ENCODE measurements around the gene FAM107B. TPM values are rescaled to one million over a fixed set of nuclear protein-coding genes. Genes with fewer than 3 reads are reported as not detected.
"Not testable (repeated sequence)": the region's sequence is repeated elsewhere in the genome, so short reads cannot be mapped to it uniquely, and the experiment has no call there.

FAM107B gene
- total RNA-seq, 2 donors from 2014 or later = 258 to 399 TPM

GRCh38 chr10:14656052-14656730 lies 118.5 kb downstream of the FAM107B start:
- DNase-seq (no peak), ATAC-seq (no peak)
- Mint-ChIP-seq H3K36me3 (ENCODE audit: low read depth) (no peaks in the 10 kb centered on the region), H3K27me3 (no peaks in the 10 kb centered on the region), H3K4me3 (peak overlapping the region; percentile 7), H3K27ac (peak overlapping the region; percentile 94), H3K4me1 (peaks cover 54% of the 10 kb centered on the region)
- no peaks in the 10 kb centered on the region for H3K9me3 ChIP-seq (ENCODE audit: control insufficient read depth, low read length, poor library complexity, severe bottlenecking)

- Mint-ChIP-seq H3K27ac (peak overlapping the region; percentile 94), H3K4me1 (peaks cover 45% of the 10 kb centered on the region)
These were observed 119.8 kb downstream of the FAM107B start for GRCh38 chr10:14654821-14655382.

GRCh38 chr10:14653271-14654161 lies 121.2 kb downstream of the FAM107B start:
- peak in 1 of 3 donors; percentile 16 for DNase-seq
- Mint-ChIP-seq H3K27me3 (no peaks in the 10 kb centered on the region), H3K4me3 (peak overlapping the region; percentile 76), H3K4me1 (peaks cover 46% of the 10 kb centered on the region), H3K27ac (peak overlapping the region; percentile 94), H3K36me3 (ENCODE audit: low read depth) (no peaks in the 10 kb centered on the region)
- ATAC-seq = peak; percentile 86
- no peaks in the 10 kb centered on the region for H3K9me3 ChIP-seq (ENCODE audit: control insufficient read depth, low read length, poor library complexity, severe bottlenecking)

More at GRCh38 chr10:14654821-14655382, 119.8 kb downstream of the FAM107B start:
- ATAC-seq = no peak
- Mint-ChIP-seq H3K4me3 (peak overlapping the region; percentile 76), H3K27me3 (no peaks in the 10 kb centered on the region), H3K36me3 (ENCODE audit: low read depth) (no peaks in the 10 kb centered on the region)
- DNase-seq = no peak
- H3K9me3 ChIP-seq (ENCODE audit: control insufficient read depth, low read length, poor library complexity, severe bottlenecking) = no peaks in the 10 kb centered on the region

GRCh38 chr10:14652816-14653215 lies 121.9 kb downstream of the FAM107B start:
- DNase-seq = no peak
- Mint-ChIP-seq H3K36me3 (ENCODE audit: low read depth) (no peaks in the 10 kb centered on the region), H3K27me3 (no peaks in the 10 kb centered on the region), H3K4me3 (no peak overlapping the region), H3K4me1 (peaks cover 47% of the 10 kb centered on the region), H3K27ac (peak overlapping the region; percentile 94)
- no peak for ATAC-seq
- H3K9me3 ChIP-seq (ENCODE audit: control insufficient read depth, low read length, poor library complexity, severe bottlenecking) = no peaks in the 10 kb centered on the region

GRCh38 chr10:14652067-14652466 lies 122.6 kb downstream of the FAM107B start:
- no peaks in the 10 kb centered on the region for H3K9me3 ChIP-seq (ENCODE audit: control insufficient read depth, low read length, poor library complexity, severe bottlenecking)
- H3K4me1 Mint-ChIP-seq = peaks cover 48% of the 10 kb centered on the region
- no peak overlapping the region for H3K4me3 Mint-ChIP-seq
- H3K27ac Mint-ChIP-seq = peak overlapping the region; percentile 94
- DNase-seq (no peak), ATAC-seq (no peak)
- H3K36me3 Mint-ChIP-seq (ENCODE audit: low read depth) = no peaks in the 10 kb centered on the region
- no peaks in the 10 kb centered on the region for H3K27me3 Mint-ChIP-seq

GRCh38 chr10:14649739-14650138 lies 125.0 kb downstream of the FAM107B start:
- DNase-seq (no peak), ATAC-seq (no peak)
- peak overlapping the region; percentile 41 for H3K4me3 Mint-ChIP-seq
- peaks cover 53% of the 10 kb centered on the region for H3K4me1 Mint-ChIP-seq
- H3K9me3 ChIP-seq (ENCODE audit: control insufficient read depth, low read length, poor library complexity, severe bottlenecking) = no peaks in the 10 kb centered on the region
- no peaks in the 10 kb centered on the region for H3K27me3 Mint-ChIP-seq
- peak overlapping the region; percentile 98 for H3K27ac Mint-ChIP-seq
- H3K36me3 Mint-ChIP-seq (ENCODE audit: low read depth) = no peaks in the 10 kb centered on the region

- H3K4me1 Mint-ChIP-seq = peaks cover 45% of the 10 kb centered on the region
- no peaks in the 10 kb centered on the region for H3K9me3 ChIP-seq (ENCODE audit: control insufficient read depth, low read length, poor library complexity, severe bottlenecking)
- DNase-seq (no peak), ATAC-seq (no peak)
- peak overlapping the region; percentile 80 for H3K4me3 Mint-ChIP-seq
- H3K27ac Mint-ChIP-seq = peak overlapping the region; percentile 98
- no peaks in the 10 kb centered on the region for H3K36me3 Mint-ChIP-seq (ENCODE audit: low read depth)
- no peaks in the 10 kb centered on the region for H3K27me3 Mint-ChIP-seq
These were observed 125.8 kb downstream of the FAM107B start for GRCh38 chr10:14648946-14649345.

GRCh38 chr10:14648005-14648765 lies 126.5 kb downstream of the FAM107B start:
- Mint-ChIP-seq H3K36me3 (ENCODE audit: low read depth) (no peaks in the 10 kb centered on the region), H3K27ac (peak overlapping the region; percentile 98), H3K4me3 (peak overlapping the region; percentile 80), H3K4me1 (peaks cover 39% of the 10 kb centered on the region), H3K27me3 (no peaks in the 10 kb centered on the region)
- no peaks in the 10 kb centered on the region for H3K9me3 ChIP-seq (ENCODE audit: control insufficient read depth, low read length, poor library complexity, severe bottlenecking)
- peak; percentile 40 to 67 (median 52) for DNase-seq
- peak; percentile 84 for ATAC-seq

GRCh38 chr10:14645239-14645960 lies 129.3 kb downstream of the FAM107B start:
- H3K4me1 Mint-ChIP-seq = peaks cover 34% of the 10 kb centered on the region
- no peaks in the 10 kb centered on the region for H3K36me3 Mint-ChIP-seq (ENCODE audit: low read depth)
- ATAC-seq (no peak), DNase-seq (no peak)
- H3K27ac Mint-ChIP-seq = peak overlapping the region; percentile 51
- no peaks in the 10 kb centered on the region for H3K27me3 Mint-ChIP-seq
- H3K4me3 Mint-ChIP-seq = no peak overlapping the region
- no peaks in the 10 kb centered on the region for H3K9me3 ChIP-seq (ENCODE audit: control insufficient read depth, low read length, poor library complexity, severe bottlenecking)

GRCh38 chr10:14639637-14640036 lies 135.1 kb downstream of the FAM107B start:
- ATAC-seq = no peak
- H3K36me3 Mint-ChIP-seq (ENCODE audit: low read depth) = no peaks in the 10 kb centered on the region
- no peak for DNase-seq
- H3K27me3 Mint-ChIP-seq = no peaks in the 10 kb centered on the region
- no peak overlapping the region for H3K4me3 Mint-ChIP-seq
- H3K9me3 ChIP-seq (ENCODE audit: control insufficient read depth, low read length, poor library complexity, severe bottlenecking) = no peaks in the 10 kb centered on the region
- H3K27ac Mint-ChIP-seq = no peak overlapping the region
- H3K4me1 Mint-ChIP-seq = peaks cover 3% of the 10 kb centered on the region

- H3K4me3 Mint-ChIP-seq = no peak overlapping the region
- peaks cover 7% of the 10 kb centered on the region for H3K4me1 Mint-ChIP-seq
- DNase-seq (no peak), ATAC-seq (no peak)
- H3K27me3 Mint-ChIP-seq = no peaks in the 10 kb centered on the region
- no peaks in the 10 kb centered on the region for H3K9me3 ChIP-seq (ENCODE audit: control insufficient read depth, low read length, poor library complexity, severe bottlenecking)
- no peaks in the 10 kb centered on the region for H3K36me3 Mint-ChIP-seq (ENCODE audit: low read depth)
- H3K27ac Mint-ChIP-seq = no peak overlapping the region
These were observed 139.5 kb downstream of the FAM107B start for GRCh38 chr10:14635043-14635710.

- not testable (repeated sequence) for DNase-seq; H3K4me1 Mint-ChIP-seq; H3K27me3 Mint-ChIP-seq; H3K4me3 Mint-ChIP-seq; H3K36me3 Mint-ChIP-seq (ENCODE audit: low read depth); H3K9me3 ChIP-seq (ENCODE audit: control insufficient read depth, low read length, poor library complexity, severe bottlenecking); H3K27ac Mint-ChIP-seq; ATAC-seq
These were observed 140.1 kb downstream of the FAM107B start for GRCh38 chr10:14634572-14634971.

All from T-helper 17 cell (primary cell).